Astrocyte of the cerebellum (primary cell): Measurements from ENCODE around the gene PAXX.
"Not testable (repeated sequence)": the region's sequence is repeated elsewhere in the genome, so short reads cannot be mapped to it uniquely, and the experiment has no call there.

Experiments used
- DNase-seq: peaks from one replicate; pipeline ENCODE4 v3.0.0-alpha.2; 2011; ENCODE audit warnings: low read depth
- H3K4me3 ChIP-seq: 2 replicates; pipeline ENCODE4 v1.5.1; 2011; ENCODE audit warnings: mild to moderate bottlenecking, low read depth, low read length, moderate library complexity
- in situ Hi-C: cut with HindIII; loops from 2 replicates; pipeline ENCODE4 v1.10.0; 2017; ENCODE audit warnings: low sequenced_read_pairs
- TF ChIP-seq, protein P1 (sequence below): IDR thresholded peaks from 2 replicates; pipeline ENCODE4 v1.5.1; 2012; ENCODE audit warnings: low read length, low read depth, moderate library complexity, mild to moderate bottlenecking; ENCODE audit errors: missing control alignments

Gene PAXX

GRCh38 chr9:137001857-137002645 lies 9.8 kb downstream of the PAXX start:
- in situ Hi-C loops: no loop called here
- no peak overlapping the region for H3K4me3 ChIP-seq
- TF ChIP-seq, protein P1, sequence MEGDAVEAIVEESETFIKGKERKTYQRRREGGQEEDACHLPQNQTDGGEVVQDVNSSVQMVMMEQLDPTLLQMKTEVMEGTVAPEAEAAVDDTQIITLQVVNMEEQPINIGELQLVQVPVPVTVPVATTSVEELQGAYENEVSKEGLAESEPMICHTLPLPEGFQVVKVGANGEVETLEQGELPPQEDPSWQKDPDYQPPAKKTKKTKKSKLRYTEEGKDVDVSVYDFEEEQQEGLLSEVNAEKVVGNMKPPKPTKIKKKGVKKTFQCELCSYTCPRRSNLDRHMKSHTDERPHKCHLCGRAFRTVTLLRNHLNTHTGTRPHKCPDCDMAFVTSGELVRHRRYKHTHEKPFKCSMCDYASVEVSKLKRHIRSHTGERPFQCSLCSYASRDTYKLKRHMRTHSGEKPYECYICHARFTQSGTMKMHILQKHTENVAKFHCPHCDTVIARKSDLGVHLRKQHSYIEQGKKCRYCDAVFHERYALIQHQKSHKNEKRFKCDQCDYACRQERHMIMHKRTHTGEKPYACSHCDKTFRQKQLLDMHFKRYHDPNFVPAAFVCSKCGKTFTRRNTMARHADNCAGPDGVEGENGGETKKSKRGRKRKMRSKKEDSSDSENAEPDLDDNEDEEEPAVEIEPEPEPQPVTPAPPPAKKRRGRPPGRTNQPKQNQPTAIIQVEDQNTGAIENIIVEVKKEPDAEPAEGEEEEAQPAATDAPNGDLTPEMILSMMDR: no peak
- DNase-seq: no peak

- no peak for DNase-seq
- TF ChIP-seq, protein P1: no peak
- H3K4me3 ChIP-seq: no peak overlapping the region
- in situ Hi-C loops: no loop called here
Observed at GRCh38 chr9:137002646-137003041, 10.4 kb downstream of the PAXX start.

GRCh38 chr9:137004285-137004684 lies 12.1 kb downstream of the PAXX start:
- H3K4me3 ChIP-seq, in situ Hi-C loops, DNase-seq: not testable (repeated sequence)
- TF ChIP-seq, protein P1: peak; percentile 39

DNA sequence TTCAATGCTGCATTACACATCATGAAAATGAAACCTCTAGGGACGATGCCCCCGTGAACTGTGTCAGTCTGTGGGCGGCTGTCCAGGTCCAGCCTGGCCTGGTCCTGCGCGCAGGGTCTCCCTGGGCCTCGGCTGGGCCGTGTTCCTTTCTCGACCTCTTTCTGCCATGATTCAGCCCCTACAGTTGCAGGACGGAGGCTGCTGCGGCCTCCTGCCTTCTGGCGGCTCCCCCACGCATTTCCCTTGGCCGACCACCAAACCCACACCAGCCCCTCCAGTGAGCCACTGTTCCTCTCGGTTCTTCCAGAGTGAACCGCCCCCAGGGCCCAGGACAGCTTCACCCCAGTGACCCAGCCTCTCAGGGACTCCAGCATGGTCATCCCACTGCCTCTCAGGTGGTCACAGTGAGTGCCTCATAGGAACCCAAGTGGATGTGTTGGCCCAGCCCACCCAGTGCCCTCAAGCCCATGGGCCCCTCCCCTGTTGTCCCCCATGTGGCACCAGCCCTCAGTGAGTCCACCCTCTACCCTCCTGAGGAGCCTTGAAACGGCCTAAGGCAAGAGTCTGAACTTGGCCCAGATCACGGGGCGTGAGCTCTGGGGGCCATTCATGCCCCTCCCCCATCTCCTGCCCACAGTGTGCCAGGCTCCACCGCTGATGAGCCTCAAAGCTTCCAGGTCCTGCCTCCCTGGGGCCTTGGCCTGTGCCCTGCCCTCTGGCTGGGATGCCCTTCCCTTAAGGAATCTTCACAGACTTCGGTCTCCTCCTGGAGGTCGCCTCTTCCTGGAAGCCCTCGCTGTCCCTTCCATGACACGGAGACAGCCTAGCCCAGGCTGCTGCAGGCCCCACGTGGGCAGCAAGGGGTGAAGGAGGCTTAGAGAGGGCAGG lies 14.1 kb downstream of the PAXX start:
- no peak overlapping the region for H3K4me3 ChIP-seq
- no peak for DNase-seq
- in situ Hi-C loops: no loop called here
- TF ChIP-seq, protein P1: no peak

DNA sequence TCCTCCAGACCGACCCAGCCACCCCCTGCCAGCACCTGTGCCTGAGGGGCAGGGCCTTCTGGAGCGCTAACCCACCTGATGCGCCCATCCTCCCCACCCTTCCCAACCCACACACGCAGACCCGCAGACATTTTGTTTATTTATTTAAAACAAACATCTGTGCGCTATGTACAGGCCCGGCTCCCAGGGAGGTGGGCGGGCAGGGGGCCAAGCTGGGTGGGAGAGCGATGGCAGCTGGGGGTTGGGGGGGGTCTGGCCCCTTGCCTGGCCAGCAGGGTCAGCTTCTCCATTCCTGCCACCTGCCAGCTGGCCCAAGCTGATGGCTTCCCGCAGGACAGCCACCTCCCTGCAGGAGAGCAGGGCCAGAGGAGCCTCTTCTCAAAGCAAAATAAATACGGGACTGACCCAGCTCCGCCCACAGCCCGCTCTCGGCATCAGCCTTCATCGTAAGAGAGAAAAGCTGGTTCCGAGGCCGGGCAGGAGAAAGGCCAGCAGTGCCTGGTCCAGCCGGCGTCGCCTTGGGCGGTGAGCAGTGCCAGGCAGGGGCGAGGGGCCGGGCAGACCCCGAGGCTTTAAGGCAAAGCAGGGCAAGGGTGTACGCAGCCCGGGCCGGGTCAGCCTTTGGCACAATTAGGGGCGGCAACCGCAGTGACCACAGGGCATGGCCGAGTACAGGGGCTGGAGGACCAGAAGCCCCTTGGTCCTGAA lies 15.0 kb downstream of the PAXX start:
- no peak for DNase-seq
- TF ChIP-seq, protein P1: no peak
- in situ Hi-C loops: no loop called here
- H3K4me3 ChIP-seq: no peak overlapping the region

DNA sequence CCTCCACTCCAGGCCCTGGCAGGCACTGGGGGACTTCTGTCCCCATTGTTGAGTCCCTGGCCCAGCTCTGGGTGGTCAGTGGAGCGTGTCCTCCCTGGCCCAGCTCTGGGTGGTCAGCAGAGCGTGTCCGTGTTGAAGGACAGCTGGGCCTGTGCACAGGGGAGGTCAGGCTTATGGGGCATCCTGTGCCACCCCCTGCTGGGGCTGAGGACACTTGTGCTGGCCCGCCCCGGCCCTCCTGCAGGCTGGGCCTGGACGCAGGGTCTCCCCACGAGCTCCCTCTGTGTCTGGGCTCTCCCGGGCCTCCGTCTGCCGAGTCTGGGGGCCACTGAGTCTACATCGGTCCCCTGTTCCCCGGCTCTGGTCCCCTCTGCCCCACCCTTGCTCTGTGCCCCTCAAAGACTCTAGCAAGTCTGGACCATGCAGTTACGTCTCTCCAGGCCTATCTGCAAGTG lies 15.6 kb downstream of the PAXX start:
- no peak for DNase-seq
- H3K4me3 ChIP-seq: no peak overlapping the region
- TF ChIP-seq, protein P1: no peak
- in situ Hi-C loops: no loop called here
